IMR-90 (cell line): Measurements from ENCODE around the gene LRP1B. TPM values are rescaled to one million over a fixed set of nuclear protein-coding genes. Genes with fewer than 3 reads are reported as not detected.

Source experiments
- ATAC-seq: fragments of 200-7000 bp; cut with Tn5 transposase; 2 replicates; pipeline ENCODE4 v1.9.1; 2020; ENCODE audit warnings: low read depth, mild to moderate bottlenecking, moderate library complexity
- BruUV-seq: library from RNA; stranded (reverse); fragments of 400-500 nt; replicated peaks from 2 replicates; lab custom pipeline; 2021; lab: Mats Ljungman, UMichigan
- CTCF ChIA-PET: fragments of 300-600 bp; formaldehyde crosslinking; extraction: SDS; loops from one replicate; lab custom pipeline; 2021; ENCODE audit warnings: antibody characterized with exemption; lab: Yijun Ruan, JAX
- POLR2A ChIA-PET: fragments of 300-600 bp; sonication (Branson Sonifier 250); formaldehyde crosslinking; loops from one replicate; lab custom pipeline; 2022; ENCODE audit warnings: antibody characterized with exemption; ENCODE audit not compliant: unreplicated experiment; lab: Charles Lee
- DNase-seq: peaks from one replicate; pipeline ENCODE4 v3.0.0; 2013
- H2AFZ ChIP-seq: replicated peaks from 2 replicates; pipeline ENCODE3; 2013; ENCODE audit warnings: low read length, mild to moderate bottlenecking; ENCODE audit not compliant: poor library complexity
- H2AK5ac ChIP-seq: 2 replicates; pipeline ENCODE4 v1.6.1; 2013; ENCODE audit warnings: low read depth, low read length, inconsistent platforms
- H2AK9ac ChIP-seq: replicated peaks from 2 replicates; pipeline ENCODE3; 2013; ENCODE audit warnings: mild to moderate bottlenecking, low read depth, low read length, moderate library complexity; ENCODE audit not compliant: poor library complexity
- H2BK120ac ChIP-seq: 2 replicates; pipeline ENCODE4 v1.6.1; 2013; ENCODE audit warnings: low read depth, low read length, inconsistent platforms
- H2BK15ac ChIP-seq: 3 replicates; pipeline ENCODE4 v1.6.1; 2013; ENCODE audit warnings: low read depth, low read length, inconsistent platforms
- H2BK20ac ChIP-seq: 2 replicates; pipeline ENCODE4 v1.6.1; 2013; ENCODE audit warnings: low read depth, mild to moderate bottlenecking, inconsistent platforms, low read length, moderate library complexity
- H2BK5ac ChIP-seq: 2 replicates; pipeline ENCODE4 v1.6.1; 2013; ENCODE audit warnings: mild to moderate bottlenecking, low read depth, low read length, inconsistent platforms; ENCODE audit not compliant: poor library complexity, severe bottlenecking
- H3K14ac ChIP-seq: replicated peaks from 2 replicates; pipeline ENCODE4 v1.6.1; 2013; ENCODE audit warnings: low read depth, low read length, inconsistent platforms
- H3K18ac ChIP-seq: 2 replicates; pipeline ENCODE4 v1.6.1; 2013; ENCODE audit warnings: low read depth, low read length, control low read depth
- H3K23ac ChIP-seq: 2 replicates; pipeline ENCODE4 v1.6.1; 2013; ENCODE audit warnings: low read depth, low read length, inconsistent platforms
- H3K27ac ChIP-seq: 2 replicates; pipeline ENCODE4 v1.5.1; 2013; ENCODE audit warnings: mild to moderate bottlenecking, control low read depth, low read length; ENCODE audit not compliant: insufficient read depth
- H3K27me3 ChIP-seq: 2 replicates; pipeline ENCODE4 v1.6.1; 2013; ENCODE audit warnings: low read length; ENCODE audit not compliant: control insufficient read depth, insufficient read depth
- H3K36me3 ChIP-seq: 2 replicates; pipeline ENCODE4 v1.6.1; 2013; ENCODE audit warnings: low read length, mixed read lengths; ENCODE audit not compliant: control insufficient read depth, insufficient read depth
- H3K4ac ChIP-seq: 2 replicates; pipeline ENCODE4 v1.6.1; 2013; ENCODE audit warnings: low read depth, low read length, inconsistent platforms
- H3K4me1 ChIP-seq: 2 replicates; pipeline ENCODE4 v1.6.1; 2013; ENCODE audit warnings: low read length, mixed read lengths; ENCODE audit not compliant: control insufficient read depth, insufficient read depth
- H3K4me2 ChIP-seq: 2 replicates; pipeline ENCODE4 v1.6.1; 2013; ENCODE audit warnings: low read depth, mild to moderate bottlenecking, control low read depth, low read length, moderate library complexity
- H3K4me3 ChIP-seq: 2 replicates; pipeline ENCODE4 v1.5.1; 2013; ENCODE audit warnings: low read depth, mild to moderate bottlenecking, control low read depth, low read length, moderate library complexity; ENCODE audit not compliant: insufficient read depth
- H3K56ac ChIP-seq: 2 replicates; pipeline ENCODE4 v1.6.1; 2013; ENCODE audit warnings: low read length, inconsistent platforms; ENCODE audit not compliant: insufficient read depth; ENCODE audit errors: extremely low read depth
- H3K79me1 ChIP-seq, 2 experiments: 2 replicates each; pipeline ENCODE4 v1.6.1; 2013; ENCODE audit warnings: low read length in 2 of 2, inconsistent platforms in 1 of 2, low read depth in 1 of 2
- H3K9ac ChIP-seq: 2 replicates; pipeline ENCODE4 v1.6.1; 2013; ENCODE audit warnings: low read depth, low read length, control low read depth
- H3K9me1 ChIP-seq: 2 replicates; pipeline ENCODE4 v1.6.1; 2013; ENCODE audit warnings: low read length, inconsistent platforms; ENCODE audit not compliant: insufficient read depth
- H3K9me3 ChIP-seq: 2 replicates; pipeline ENCODE4 v1.6.1; 2013; ENCODE audit warnings: low read length; ENCODE audit not compliant: control insufficient read depth, insufficient read depth
- H4K20me1 ChIP-seq: 2 replicates; pipeline ENCODE4 v1.6.1; 2013; ENCODE audit warnings: low read length, inconsistent platforms; ENCODE audit not compliant: insufficient read depth
- H4K5ac ChIP-seq: 2 replicates; pipeline ENCODE4 v1.6.1; 2013; ENCODE audit warnings: mild to moderate bottlenecking, low read depth, low read length, control low read depth
- H4K8ac ChIP-seq, 2 experiments: 2 replicates each; pipeline ENCODE4 v1.6.1; 2013; ENCODE audit warnings: low read depth in 2 of 2, low read length in 2 of 2, control low read depth in 1 of 2, inconsistent platforms in 1 of 2
- H4K91ac ChIP-seq: 2 replicates; pipeline ENCODE4 v1.6.1; 2013; ENCODE audit warnings: low read depth, low read length, inconsistent platforms; ENCODE audit not compliant: insufficient read depth
- CHD1 ChIP-seq: IDR thresholded peaks from 2 replicates; pipeline ENCODE4 v1.6.1; 2012; ENCODE audit warnings: low read depth, low read length, improper control_type of control experiment
- CTCF ChIP-seq: conservative IDR thresholded peaks from 2 replicates; pipeline ENCODE4 v1.5.1; 2012; ENCODE audit warnings: mild to moderate bottlenecking, low read depth, low read length, improper control_type of control experiment
- ELK1 ChIP-seq: fragments of 150-350 bp; IDR thresholded peaks from 2 replicates; pipeline ENCODE4 v1.6.1; 2016; ENCODE audit warnings: low read depth, mild to moderate bottlenecking, low read length, moderate library complexity, borderline replicate concordance
- FOS ChIP-seq: fragments of 150-350 bp; IDR thresholded peaks from 2 replicates; pipeline ENCODE4 v1.6.1; 2016; ENCODE audit warnings: low read depth, low read length
- MAFK ChIP-seq: IDR thresholded peaks from 2 replicates; pipeline ENCODE4 v1.6.1; 2012; ENCODE audit warnings: low read depth, low read length, improper control_type of control experiment
- MAZ ChIP-seq: IDR thresholded peaks from 2 replicates; pipeline ENCODE4 v1.6.1; 2012; ENCODE audit warnings: low read depth, mild to moderate bottlenecking, low read length, improper control_type of control experiment, moderate library complexity, borderline replicate concordance
- MXI1 ChIP-seq: IDR thresholded peaks from 2 replicates; pipeline ENCODE4 v1.6.1; 2012; ENCODE audit warnings: low read depth, mild to moderate bottlenecking, low read length, moderate library complexity, borderline replicate concordance
- NFE2L2 ChIP-seq: fragments of 150-350 bp; IDR thresholded peaks from 2 replicates; pipeline ENCODE4 v1.6.1; 2016; ENCODE audit warnings: low read depth, mild to moderate bottlenecking, low read length
- POLR2A ChIP-seq: IDR thresholded peaks from 2 replicates; pipeline ENCODE4 v1.6.1; 2012; ENCODE audit warnings: mild to moderate bottlenecking, low read depth, low read length
- RAD21 ChIP-seq: IDR thresholded peaks from 2 replicates; pipeline ENCODE4 v1.6.1; 2012; ENCODE audit warnings: low read length, improper control_type of control experiment
- RCOR1 ChIP-seq: IDR thresholded peaks from 2 replicates; pipeline ENCODE4 v1.6.1; 2012; ENCODE audit warnings: mild to moderate bottlenecking, low read length, improper control_type of control experiment; ENCODE audit not compliant: insufficient replicate concordance
- RFX5 ChIP-seq: IDR thresholded peaks from 2 replicates; pipeline ENCODE4 v1.8.0; 2012; ENCODE audit warnings: low read depth, mild to moderate bottlenecking, low read length, moderate library complexity
- SMC3 ChIP-seq: fragments of 150-350 bp; IDR thresholded peaks from 2 replicates; pipeline ENCODE4 v1.6.1; 2016; ENCODE audit warnings: low read depth, mild to moderate bottlenecking, antibody characterized with exemption, low read length, moderate library complexity
- USF2 ChIP-seq: fragments of 150-350 bp; IDR thresholded peaks from 2 replicates; pipeline ENCODE4 v1.6.1; 2017; ENCODE audit warnings: mild to moderate bottlenecking, antibody characterized with exemption, low read length, low read depth
- WGBS, 2 experiments: methylation state at CpG; one replicate each; pipeline versions ENCODE4 v1.1.5 to v1.1.7; 2013; ENCODE audit warnings: missing lambda C conversion rate in 2 of 2; ENCODE audit not compliant: insufficient read length in 1 of 2; ENCODE audit errors: extremely low coverage in 2 of 2; 5-methylcytosine and 5-hydroxymethylcytosine counted together
- dilution Hi-C: fragments of 300-500 bp; cut with HindIII; formaldehyde crosslinking; loops from one replicate; pipeline ENCODE4 v1.14.3; 2018; ENCODE audit warnings: low sequenced_read_pairs; ENCODE audit not compliant: unreplicated experiment
- in situ Hi-C: fragments of 300-500 bp; cut with MboI; formaldehyde crosslinking; loops from 3 replicates; pipeline ENCODE4 v1.14.3; 2019; ENCODE audit warnings: low sequenced_read_pairs, inconsistent platforms, mixed read lengths
- intact Hi-C: fragments of 100-400 bp; cut with micrococcal nuclease; formaldehyde crosslinking; loops from 2 replicates; pipeline ENCODE4 v1.10.0; 2022
- polyA plus RNA-seq, 3 experiments: library from polyadenylated mRNA; depleted of rRNA; stranded (reverse); fragments of >200 nt; gene quantifications; 2 replicates each; pipeline ENCODE4 v1.2.3, GENCODE V29; 2012; ENCODE audit warnings: low replicate concordance in 1 of 3
- total RNA-seq: library from RNA; depleted of rRNA; stranded (reverse); fragments of >200 nt; gene quantifications from 2 replicates; pipeline ENCODE4 v1.2.3, GENCODE V29; 2012

LRP1B gene
- total and polyA plus RNA-seq, 2 of the 4 experiments (the other 2 are of a cell fraction), result under 0.01 to 0.02 TPM

GRCh38 chr2:141748616-141749015 is 382.2 kb downstream of the LRP1B start:
- H4K91ac ChIP-seq, result no peak overlapping the region
- no peak overlapping the region for H3K4ac ChIP-seq
- H3K4me3 ChIP-seq, result no peak overlapping the region
- H3K4me1 ChIP-seq, result no peaks in the 10 kb centered on the region
- no peak overlapping the region for H2BK120ac ChIP-seq
- ATAC-seq, result no peak
- H3K9me3 ChIP-seq, result no peaks in the 10 kb centered on the region; the same call in 1 of the 2 replicates
- no peak overlapping the region for H3K4me2 ChIP-seq
- no peak overlapping the region for H2AK5ac ChIP-seq
- H3K23ac ChIP-seq, result no peak overlapping the region
- H3K36me3 ChIP-seq, result no peaks in the 10 kb centered on the region
- no peak overlapping the region for H2AK9ac ChIP-seq
- WGBS, 2 experiments, result 60% methylated on average over 1 of the region's 1 CpG; no CpG with 5 or more reads in 1 of the 2 experiments
- in situ Hi-C loops, result no loop called here
- no peak overlapping the region for H3K27ac ChIP-seq
- ChIA-PET CTCF (no interaction called here), POLR2A (no interaction called here)
- dilution Hi-C loops, result no loop called here
- H2BK20ac ChIP-seq, result no peak overlapping the region
- no peak overlapping the region for H2AFZ ChIP-seq
- no TSS peak for BruUV-seq
- TF ChIP-seq FOS (no peak), USF2 (no peak), RAD21 (no peak), RCOR1 (no peak), MXI1 (no peak), MAZ (no peak), CHD1 (no peak), MAFK (no peak), NFE2L2 (no peak), CTCF (no peak), SMC3 (no peak), POLR2A (no peak), RFX5 (no peak), ELK1 (no peak)
- no peak for DNase-seq
- H4K20me1 ChIP-seq, result no peaks in the 10 kb centered on the region
- H3K9me1 ChIP-seq, result no peaks in the 10 kb centered on the region
- H4K5ac ChIP-seq, result no peak overlapping the region
- no peak overlapping the region for H2BK5ac ChIP-seq
- no peak overlapping the region for H3K18ac ChIP-seq
- no peaks in the 10 kb centered on the region for H3K79me1 ChIP-seq
- no peaks in the 10 kb centered on the region for H3K27me3 ChIP-seq
- intact Hi-C loops, result no loop called here
- no peak overlapping the region for H2BK15ac ChIP-seq
- no peak overlapping the region for H3K9ac ChIP-seq
- no peak overlapping the region for H4K8ac ChIP-seq
- no peak overlapping the region for H3K14ac ChIP-seq
- no peak overlapping the region for H3K56ac ChIP-seq
